Vagina (tissue), 2 donors: Measurements from ENCODE around the gene SERPINH1.

Experiments used
- POLR2A ChIP-seq, 2 donors: fragments of 450-650 bp; IDR thresholded peaks; one replicate each; pipeline ENCODE4 v1.6.1; 2017; ENCODE audit warnings: antibody characterized with exemption in 2 of 2, mild to moderate bottlenecking in 2 of 2, moderate library complexity in 2 of 2
- POLR2AphosphoS5 ChIP-seq, 2 donors: sonication (generic); formaldehyde crosslinking; IDR thresholded peaks; one replicate each; pipeline ENCODE4 v1.9.0; 2017; ENCODE audit warnings: antibody characterized with exemption in 2 of 2, mild to moderate bottlenecking in 2 of 2, low read depth in 1 of 2; ENCODE audit not compliant: insufficient read depth in 1 of 2
- TF ChIP-seq, protein P1 (sequence below), 3 experiments: fragments of 450-650 bp in 2 of 3; fragments of 200-600 bp in 1 of 3; sonication (generic) in 1 of 3; IDR thresholded peaks; one replicate each; pipeline ENCODE4 v1.5.1; 2017 to 2019; ENCODE audit warnings: antibody characterized with exemption in 3 of 3, mild to moderate bottlenecking in 2 of 3, moderate library complexity in 2 of 3

DNA sequence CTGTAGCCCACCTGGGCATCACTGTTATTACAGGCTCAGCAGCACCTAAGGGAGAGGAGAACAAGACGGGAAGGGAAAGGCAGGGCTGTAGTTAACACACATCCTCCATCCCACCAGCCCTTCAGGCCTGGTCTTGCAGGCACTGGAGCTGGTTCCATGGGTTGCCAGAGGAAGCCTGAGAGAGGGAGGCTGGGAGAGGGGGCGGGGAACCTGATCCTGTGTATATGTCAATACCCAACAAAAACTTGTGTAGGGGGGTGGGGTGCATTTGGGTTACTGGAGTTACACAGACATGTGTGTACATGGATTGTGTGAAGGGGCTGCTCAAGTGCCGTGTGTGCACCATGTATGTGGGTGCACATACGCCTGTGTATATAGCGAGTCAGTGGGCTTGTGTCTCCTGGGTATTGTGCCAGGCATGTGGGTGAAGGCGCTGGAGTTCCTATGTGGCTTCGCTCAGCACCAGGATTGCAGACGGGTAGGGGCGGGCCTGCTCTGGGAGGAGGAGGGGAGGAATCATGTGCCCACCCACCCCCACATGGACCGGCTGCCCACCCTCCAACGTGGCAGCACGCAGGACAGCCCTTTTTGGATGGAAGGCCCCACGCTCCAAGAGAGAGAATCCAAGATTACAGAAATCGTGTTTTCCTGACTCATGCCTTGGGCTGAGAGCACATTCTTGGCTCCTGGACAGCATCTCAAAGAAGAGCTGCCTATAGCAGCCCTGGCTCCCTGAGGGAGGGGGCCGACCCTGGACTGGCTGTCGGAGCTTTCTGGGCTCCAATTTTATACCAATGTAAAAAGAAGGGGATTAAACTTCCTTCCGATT, 4.2 kb upstream of the SERPINH1 start:
- TF ChIP-seq, protein P1, sequence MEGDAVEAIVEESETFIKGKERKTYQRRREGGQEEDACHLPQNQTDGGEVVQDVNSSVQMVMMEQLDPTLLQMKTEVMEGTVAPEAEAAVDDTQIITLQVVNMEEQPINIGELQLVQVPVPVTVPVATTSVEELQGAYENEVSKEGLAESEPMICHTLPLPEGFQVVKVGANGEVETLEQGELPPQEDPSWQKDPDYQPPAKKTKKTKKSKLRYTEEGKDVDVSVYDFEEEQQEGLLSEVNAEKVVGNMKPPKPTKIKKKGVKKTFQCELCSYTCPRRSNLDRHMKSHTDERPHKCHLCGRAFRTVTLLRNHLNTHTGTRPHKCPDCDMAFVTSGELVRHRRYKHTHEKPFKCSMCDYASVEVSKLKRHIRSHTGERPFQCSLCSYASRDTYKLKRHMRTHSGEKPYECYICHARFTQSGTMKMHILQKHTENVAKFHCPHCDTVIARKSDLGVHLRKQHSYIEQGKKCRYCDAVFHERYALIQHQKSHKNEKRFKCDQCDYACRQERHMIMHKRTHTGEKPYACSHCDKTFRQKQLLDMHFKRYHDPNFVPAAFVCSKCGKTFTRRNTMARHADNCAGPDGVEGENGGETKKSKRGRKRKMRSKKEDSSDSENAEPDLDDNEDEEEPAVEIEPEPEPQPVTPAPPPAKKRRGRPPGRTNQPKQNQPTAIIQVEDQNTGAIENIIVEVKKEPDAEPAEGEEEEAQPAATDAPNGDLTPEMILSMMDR (IDR thresholded peaks at IDR 0.05) = no peak
- TF ChIP-seq POLR2A (IDR thresholded peaks at IDR 0.05) (no peak), POLR2AphosphoS5 (IDR thresholded peaks at IDR 0.05; ENCODE audit: insufficient read depth in 1 of 2, low read depth in 1 of 2) (peak; percentile 77 to 79)
